CD4-positive, alpha-beta T cell treated with Interleukin-1 beta for 1 hour (primary cell): ENCODE data around the gene EFNA3.

ENCODE experiments used
- DNase-seq, 2 donors: peaks; one replicate each; pipeline ENCODE4 v3.0.0-alpha.2; 2020 to 2022

EFNA3 gene

GRCh38 chr1:155070158-155070621, 8.4 kb upstream of the EFNA3 start:
- DNase-seq: no peak

GRCh38 chr1:155070721-155071569, 7.7 kb upstream of the EFNA3 start:
- DNase-seq: peak; percentile 82 to 86

GRCh38 chr1:155071701-155072100, 6.9 kb upstream of the EFNA3 start:
- DNase-seq: no peak

GRCh38 chr1:155072531-155073289, 5.9 kb upstream of the EFNA3 start:
- no peak for DNase-seq

GRCh38 chr1:155073377-155074242, 5.0 kb upstream of the EFNA3 start:
- no peak for DNase-seq

- no peak for DNase-seq
Observed at GRCh38 chr1:155075535-155075934, 3.1 kb upstream of the EFNA3 start.

- DNase-seq: no peak
Observed at GRCh38 chr1:155076371-155076770, 2.3 kb upstream of the EFNA3 start.

- no peak for DNase-seq
Observed at GRCh38 chr1:155077346-155077745, 1.3 kb upstream of the EFNA3 start.

- DNase-seq: no peak
Observed at GRCh38 chr1:155077758-155078445, 735 bp upstream of the EFNA3 start.

GRCh38 chr1:155079210-155079486, 511 bp downstream of the EFNA3 start:
- DNase-seq: no peak

GRCh38 chr1:155079487-155080311, 1.1 kb downstream of the EFNA3 start:
- DNase-seq: peak; percentile 27

- DNase-seq: peak; percentile 31 to 46
Observed at GRCh38 chr1:155080312-155081228, 1.9 kb downstream of the EFNA3 start.

GRCh38 chr1:155081472-155082300, 3.0 kb downstream of the EFNA3 start:
- DNase-seq: peak in 1 of 2 donors; percentile 39

GRCh38 chr1:155082301-155083051, 3.8 kb downstream of the EFNA3 start:
- DNase-seq: peak; percentile 25 to 26

- DNase-seq: no peak
Observed at GRCh38 chr1:155083052-155083541, 4.5 kb downstream of the EFNA3 start.

GRCh38 chr1:155083865-155084721, 5.5 kb downstream of the EFNA3 start:
- DNase-seq: peak; percentile 32 to 35

- peak; percentile 91 to 93 for DNase-seq
Observed at GRCh38 chr1:155084722-155085503, 6.3 kb downstream of the EFNA3 start.
